ENCODE results near the gene ZBTB8A.
A peak's percentile ranks its signal among the peaks of the same experiment; 100 is the strongest.
"Not testable (repeated sequence)": the region's sequence is repeated elsewhere in the genome, so short reads cannot be mapped to it uniquely, and the experiment has no call there.

The ZBTB8A gene

DNA sequence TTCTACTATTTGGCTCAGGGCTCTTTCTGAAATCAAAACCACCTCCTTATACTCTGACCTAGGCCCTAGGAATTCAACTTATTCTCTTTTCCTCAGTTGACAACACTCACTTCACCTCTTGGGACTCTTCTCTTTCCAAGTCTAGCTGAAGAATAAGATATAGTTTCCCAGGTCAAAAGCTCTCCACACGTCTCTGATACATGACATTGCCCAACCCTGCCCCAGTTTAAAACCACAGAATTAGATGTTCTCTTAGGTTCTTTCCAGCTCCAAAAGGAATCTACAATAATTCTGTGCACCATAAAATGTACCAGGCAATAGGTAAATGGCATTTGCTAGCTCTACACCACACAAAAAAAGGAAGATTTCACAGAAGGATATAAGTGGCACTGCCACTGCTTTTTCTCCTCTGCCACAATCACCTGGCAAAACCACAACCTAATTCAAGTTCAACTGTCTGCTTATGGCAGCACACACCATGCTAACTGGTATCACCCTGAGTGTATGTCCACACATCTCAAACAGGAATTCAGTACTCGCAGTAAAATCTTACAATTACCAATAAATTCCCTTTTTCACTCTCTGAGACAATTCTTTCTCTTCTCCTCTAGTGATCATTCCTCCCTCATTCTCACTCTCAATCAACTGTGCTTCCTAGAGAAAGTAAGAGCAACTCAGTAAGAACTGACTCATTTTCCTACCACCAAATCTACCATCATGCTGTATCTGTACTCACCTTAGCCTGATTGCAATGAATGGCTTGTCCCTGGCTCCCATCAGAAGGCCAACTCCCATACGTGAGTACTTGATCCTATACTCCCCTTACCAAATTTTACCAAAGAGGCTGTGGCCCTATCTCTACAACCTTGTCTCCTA, 83.8 kb downstream of the ZBTB8A start:
- DNase-seq = no peak

DNA sequence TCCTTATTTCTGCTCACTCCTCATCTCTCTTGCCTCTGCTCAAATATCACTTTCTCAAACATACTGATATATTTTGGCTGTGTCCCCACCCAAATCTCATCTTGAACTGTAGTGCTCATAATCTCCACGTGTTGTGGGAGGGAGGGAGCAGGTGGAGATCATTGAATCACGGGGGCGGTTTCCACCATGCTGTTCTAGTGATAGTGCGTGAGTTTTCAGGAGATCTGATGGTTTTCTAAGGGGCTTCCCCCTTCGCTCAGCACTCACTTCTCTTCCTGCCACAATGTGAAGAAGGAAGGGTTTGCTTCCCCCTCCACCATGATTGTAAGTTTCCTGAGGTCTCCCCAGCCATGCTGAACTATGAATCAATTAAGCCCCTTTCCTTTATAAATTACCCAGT, 84.5 kb downstream of the ZBTB8A start:
- DNase-seq = no peak

DNA sequence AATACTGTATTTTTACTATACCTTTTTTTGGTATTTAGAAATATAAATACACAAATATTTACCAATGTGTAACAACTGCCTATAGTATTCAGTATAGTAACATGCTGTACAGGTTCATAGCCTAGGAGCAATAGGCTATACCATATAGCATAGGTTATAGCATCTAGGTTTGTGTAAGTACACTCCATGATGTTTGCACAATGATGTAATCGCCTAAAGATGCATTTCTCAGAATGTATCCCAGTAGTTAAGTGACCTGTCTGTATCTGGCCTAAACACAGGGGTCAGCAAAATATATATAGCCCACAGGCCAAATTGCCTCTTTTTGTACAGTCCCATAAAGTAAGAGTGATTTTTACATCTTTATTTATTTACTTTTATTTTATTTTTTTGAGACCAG, 86.9 kb downstream of the ZBTB8A start:
- DNase-seq = no peak

DNA sequence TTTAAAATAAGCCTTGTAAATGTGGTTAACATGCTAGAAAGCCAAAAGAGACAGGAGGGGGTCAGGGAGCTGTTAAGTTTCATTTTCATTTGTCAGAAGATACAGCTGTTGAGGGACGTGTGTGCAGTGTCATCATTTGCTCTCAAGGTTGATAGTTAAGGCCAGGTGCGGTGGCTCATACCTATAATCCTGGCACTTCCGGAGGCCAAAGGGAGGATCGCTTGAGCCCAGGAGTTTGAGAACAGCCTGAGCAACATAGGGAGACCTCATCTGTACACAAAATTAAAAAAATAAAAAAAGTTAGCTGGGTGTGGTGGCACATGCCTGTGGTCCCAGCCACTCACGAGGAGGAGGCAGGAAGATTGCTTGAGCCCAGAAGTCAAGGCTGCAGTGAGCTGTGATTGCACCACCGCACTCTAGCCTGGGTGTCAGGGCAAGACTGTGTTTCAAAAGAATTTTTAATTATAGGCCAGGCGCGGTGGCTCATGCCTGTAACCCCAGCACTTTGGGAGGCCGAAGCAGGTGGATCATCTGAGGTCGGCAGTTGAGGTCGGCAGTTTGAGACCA, 88.5 kb downstream of the ZBTB8A start:
- DNase-seq = no peak

DNA sequence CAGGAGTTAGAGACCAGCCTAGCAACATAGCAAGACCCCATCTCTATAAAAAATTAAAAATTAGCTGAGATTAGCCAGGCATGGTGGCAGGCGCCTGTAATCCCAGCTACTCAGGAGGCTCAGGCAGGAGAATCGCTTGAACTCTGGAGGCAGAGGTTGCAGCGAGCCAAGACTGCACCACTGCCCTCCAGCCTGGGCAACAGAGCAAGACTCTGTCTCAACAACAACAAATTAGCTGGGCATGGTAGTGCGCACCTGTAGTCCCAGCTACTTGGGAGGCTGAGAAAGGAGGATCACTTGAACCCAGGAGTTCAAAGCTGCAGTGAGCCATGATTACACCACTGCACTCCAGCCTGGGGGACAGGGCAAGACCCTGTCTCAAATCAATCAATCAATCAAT, 90.9 kb downstream of the ZBTB8A start:
- DNase-seq = not testable (repeated sequence)

DNA sequence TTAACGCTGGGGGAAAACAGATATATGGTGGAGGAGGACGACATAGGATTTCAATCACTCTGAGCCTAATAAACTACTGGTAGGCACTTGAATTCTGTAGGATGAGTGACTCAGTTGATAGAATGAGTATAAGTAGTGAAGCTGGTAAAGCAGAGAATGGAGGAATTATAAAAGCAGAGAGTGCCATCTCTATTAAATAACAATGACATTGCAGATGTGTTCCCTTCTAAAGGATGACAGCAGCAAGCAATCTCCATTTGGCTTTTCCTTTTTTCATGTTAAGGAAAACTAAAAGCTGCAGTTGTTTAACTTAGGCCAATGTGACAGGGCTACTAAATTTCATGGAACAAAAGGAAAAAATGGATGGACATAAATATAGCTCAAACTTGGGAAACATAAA, 93.6 kb downstream of the ZBTB8A start:
- no peak for DNase-seq

DNA sequence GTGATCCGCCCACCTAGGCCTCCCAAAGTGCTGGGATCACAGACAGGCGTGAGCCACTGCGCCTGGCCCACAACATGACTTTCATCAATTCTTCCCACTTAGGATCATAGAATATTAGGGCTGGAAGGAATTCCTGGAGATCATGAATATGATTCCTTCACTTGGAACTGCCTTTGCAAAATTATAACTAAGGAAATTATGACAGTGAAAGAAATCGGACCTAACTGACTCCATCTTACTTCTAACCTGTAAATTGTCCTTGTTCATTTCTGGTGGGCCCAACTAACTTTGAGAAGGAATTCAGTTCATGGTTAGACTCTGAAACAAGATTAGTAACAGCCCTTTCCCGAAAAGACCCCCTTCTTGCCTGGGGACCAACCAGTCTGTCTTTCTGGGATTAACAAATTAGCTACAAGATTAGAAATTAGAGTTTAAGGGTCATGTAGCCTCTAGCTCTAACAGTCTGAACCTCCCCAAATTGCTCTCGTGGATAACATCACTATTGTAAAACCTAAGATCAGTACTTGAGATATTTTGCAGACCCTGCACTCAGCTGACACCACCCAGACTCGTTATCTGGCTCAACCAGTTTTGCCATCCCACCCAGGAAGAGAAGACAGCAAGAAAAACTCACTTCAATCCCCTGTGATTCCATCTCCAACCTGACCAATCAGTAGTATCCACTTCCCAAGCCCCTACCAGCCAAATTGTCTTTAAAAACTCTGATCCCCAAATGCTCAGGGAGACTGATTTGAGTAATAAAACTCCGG, 96.5 kb downstream of the ZBTB8A start:
- DNase-seq = no peak

DNA sequence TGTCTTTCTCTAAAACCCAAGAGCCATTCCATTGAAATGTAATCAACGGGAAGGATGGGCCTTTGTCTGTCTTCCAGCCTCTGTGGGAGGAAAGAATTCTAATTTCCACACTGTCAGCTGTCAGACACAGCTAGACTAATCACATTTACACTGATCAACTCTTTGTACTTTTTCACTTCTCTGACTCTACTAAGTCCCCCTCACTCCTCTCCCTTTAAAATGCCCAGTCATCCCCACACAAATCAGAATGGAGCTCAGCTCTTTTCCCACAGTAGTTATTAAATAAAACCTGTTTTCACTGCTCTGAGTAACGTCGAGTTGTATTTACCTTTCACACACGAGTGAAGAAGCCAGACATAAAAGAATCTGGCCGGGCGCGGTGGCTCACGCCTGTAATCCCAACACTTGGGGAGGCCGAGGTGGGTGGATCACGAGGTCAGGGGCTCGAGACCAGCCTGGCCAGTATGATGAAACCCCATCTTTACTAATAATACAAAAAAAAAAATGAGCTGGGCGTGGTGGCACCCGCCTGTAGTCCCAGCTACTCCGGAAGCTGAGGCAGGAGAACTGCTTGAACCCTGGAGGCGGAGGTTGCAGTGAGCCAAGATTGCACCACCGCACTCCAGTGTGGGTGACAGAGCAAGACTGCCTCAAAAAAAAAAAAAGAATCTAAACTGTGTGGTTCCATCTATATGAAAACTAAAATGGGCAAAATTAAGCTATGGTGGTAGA, 97.9 kb downstream of the ZBTB8A start:
- DNase-seq = no peak

DNA sequence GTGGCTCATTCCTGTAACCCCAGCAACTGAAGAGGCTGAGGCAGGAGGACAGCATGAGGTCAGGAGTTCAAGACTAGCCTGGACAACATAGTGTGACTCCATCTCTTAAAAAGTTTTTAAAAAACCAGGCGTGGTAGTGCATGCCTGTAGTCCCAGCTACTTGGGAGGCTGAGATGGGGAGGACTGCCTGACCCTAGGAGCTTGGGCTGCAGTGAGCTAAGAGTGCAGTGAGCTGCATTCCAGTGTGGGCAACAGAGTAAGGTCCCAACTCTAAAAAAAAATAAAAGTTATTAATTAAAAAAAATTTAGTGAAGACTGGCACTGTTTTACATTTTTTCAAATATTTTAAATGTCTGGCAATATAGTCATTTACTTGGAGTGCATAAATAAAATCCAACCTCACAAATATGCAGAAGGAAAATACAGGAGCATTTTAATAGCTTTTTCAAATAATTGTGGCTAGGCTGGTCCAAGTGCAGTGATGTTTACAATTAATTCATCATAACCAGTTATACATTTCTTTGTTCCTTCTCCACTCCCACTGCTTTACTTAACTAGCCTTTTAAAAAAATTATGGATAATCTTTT, 100.4 kb downstream of the ZBTB8A start:
- no peak for DNase-seq

DNA sequence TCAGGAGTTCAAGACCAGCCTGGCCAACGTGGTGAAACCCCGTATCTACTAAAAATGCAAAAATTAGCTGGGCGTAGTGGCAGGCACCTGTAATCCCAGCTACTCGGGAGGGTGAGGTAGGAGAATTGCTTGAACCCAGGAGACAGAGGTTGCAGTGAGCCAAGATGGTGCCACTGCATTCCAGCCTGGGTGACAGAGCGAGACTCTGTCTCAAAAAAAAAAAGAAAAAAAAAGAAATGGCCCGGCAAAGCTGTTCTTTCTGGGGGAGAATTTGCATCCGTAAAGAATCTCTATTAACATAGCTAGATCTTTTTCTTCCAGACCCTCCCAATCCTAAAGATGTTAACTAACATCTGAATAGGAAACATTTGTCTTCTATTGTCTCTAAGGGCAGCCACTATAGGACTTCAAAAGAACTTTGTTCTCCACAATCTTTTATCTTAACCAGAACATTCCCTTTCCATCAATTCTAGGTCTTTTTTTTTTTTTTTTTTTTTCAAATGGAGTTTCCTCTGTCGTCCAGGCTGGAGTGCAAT, 103.1 kb downstream of the ZBTB8A start:
- not testable (repeated sequence) for DNase-seq

DNA sequence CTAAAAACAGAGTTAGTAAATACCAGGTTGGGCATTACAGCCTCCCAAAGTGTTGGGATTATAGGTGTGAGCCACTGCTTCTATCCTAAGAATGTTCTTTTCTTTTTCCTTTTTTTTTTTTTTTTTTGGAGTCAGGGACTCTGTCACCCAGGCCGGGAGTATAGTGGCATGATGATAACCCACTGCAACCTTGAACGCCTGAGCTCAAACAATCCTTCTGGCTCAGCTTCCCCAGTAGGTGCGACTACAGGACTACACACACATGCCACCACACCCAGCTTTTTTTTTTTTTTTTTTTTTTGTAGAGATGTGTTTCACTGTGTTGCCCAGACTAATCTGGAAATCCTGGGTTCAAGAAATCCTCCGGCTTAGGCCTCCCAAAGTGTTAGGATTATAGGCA, 105.2 kb downstream of the ZBTB8A start:
- DNase-seq = no peak

DNA sequence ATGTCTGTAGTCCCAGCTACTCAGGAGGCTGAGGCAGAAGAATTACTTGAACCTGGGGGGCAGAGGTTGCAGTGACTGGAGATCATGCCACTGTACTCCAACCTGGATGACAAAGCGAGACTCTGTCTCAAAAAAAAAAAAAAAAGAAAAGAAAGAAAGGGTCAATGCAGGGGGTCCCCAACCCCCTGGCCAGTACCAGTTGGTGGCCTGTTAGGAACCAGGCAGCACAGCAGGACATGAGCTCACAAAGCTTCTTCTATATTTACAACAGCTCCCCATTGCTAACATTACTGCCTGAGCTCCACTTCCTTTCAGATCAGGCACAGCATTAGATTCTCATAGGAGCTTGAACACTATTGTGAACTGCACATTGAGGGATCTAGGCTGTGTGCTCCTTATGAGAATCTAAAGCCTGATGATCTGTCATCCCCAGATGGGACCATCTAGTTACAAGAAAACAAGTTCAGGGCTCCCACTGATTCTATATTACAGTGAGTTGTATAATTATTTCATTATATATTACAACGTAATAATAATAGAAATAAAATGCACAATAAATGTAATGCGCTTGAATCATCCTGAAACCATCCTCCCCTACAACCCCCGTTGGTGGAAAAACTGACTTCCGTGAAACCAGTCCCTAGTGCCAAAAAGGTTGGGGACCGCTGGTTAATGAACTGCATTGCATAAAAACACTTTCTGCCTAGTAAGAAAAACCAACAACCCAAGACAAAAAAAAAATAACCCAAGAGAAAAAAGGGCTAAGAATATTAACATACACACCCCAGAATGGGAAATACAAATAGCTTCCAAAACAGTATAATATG, 108.3 kb downstream of the ZBTB8A start:
- DNase-seq = no peak

DNA sequence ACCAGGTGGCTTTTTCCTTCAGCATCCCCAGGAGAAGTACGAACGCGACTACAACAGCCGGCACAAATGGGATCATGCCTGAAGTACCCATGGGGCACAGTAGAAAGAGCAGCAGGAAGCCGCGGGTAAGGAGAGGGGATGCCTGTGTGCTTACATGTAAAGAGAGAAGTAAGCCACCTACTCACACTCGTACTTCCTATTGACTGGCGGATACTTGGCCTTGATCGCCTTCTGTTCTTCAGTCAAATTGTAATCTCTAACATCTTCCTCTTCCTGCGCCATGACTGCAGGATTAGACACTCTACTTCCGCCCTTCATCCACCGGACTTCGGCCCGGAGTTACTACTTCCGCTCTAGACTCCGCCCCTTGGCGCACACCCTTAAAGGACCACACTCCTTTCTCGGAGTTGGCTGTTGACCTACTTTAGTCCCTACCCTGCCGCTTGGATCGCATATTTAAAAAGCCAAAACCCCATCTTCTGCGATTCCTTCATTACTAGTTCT, 111.1 kb downstream of the ZBTB8A start, which contains the start of gene ZBTB8OS:
Gene ZBTB8OS (minus strand): TSS at position 303 of the 504 bp plus-strand sequence. CDS start 21 bp downstream, at position 282.
- DNase-seq = peak; percentile 94

DNA sequence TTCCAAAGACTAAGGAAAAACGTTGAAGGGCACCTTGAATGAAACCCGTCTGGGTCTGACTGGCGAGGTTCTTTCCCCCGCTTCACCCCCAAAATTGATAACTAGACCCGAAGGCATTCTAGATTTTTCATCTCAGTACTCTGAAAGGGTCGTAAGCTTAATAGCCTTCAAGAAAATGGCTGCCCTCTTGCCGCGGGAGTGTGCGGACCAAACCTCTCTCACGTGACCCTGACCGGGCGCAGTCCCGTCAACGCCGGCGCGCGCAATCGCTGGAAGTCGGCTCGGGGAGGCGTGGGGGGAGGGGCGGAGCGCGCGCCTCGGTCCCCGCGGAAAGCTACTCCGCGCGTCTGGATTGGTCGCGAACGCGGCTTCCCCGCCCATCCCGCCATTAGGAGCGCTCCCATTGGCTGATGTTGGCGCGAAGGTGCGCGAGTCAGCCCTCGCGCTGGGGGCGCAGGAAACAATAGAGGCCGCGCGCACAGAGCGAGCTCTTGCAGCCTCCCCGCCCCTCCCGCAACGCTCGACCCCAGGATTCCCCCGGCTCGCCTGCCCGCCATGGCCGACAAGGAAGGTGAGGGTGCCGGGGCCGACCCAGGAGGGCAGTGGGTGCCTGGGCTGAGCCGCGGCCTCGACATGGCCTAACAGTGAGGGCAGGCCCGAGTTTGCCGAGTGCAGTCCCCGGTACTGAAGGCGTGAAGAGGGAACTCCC, 111.7 kb downstream of the ZBTB8A start, which contains the start of gene RBBP4:
Gene RBBP4 (plus strand): TSS at position 457 of the 709 bp plus-strand sequence. CDS start 99 bp downstream, at position 556.
- peak; percentile 99 for DNase-seq

DNA sequence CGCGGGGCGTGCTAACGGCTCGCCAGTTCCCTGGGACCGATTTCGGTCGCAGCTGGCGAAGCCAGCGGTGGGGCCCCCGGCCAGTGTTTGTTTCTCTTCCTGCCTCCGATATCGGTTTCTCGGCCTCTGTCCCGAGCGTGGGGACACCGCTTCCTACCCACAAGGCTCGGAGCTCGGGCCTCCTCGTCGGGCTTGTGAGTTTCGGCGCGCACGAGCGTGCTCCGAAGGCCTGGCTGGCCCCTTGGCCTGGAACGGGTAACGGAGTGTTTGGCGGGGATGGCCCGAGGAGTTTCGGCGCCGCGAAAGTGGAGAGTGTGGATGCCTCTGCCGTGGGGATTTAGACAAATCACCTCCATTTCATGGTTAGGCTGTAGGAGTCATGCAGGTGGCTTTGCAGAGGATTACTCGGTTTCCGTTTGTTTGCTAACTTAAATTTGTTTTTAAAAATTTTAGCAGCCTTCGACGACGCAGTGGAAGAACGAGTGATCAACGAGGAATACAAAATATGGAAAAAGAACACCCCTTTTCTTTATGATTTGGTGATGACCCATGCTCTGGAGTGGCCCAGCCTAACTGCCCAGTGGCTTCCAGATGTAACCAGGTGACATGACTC, 112.3 kb downstream of the ZBTB8A start:
- DNase-seq = no peak

DNA sequence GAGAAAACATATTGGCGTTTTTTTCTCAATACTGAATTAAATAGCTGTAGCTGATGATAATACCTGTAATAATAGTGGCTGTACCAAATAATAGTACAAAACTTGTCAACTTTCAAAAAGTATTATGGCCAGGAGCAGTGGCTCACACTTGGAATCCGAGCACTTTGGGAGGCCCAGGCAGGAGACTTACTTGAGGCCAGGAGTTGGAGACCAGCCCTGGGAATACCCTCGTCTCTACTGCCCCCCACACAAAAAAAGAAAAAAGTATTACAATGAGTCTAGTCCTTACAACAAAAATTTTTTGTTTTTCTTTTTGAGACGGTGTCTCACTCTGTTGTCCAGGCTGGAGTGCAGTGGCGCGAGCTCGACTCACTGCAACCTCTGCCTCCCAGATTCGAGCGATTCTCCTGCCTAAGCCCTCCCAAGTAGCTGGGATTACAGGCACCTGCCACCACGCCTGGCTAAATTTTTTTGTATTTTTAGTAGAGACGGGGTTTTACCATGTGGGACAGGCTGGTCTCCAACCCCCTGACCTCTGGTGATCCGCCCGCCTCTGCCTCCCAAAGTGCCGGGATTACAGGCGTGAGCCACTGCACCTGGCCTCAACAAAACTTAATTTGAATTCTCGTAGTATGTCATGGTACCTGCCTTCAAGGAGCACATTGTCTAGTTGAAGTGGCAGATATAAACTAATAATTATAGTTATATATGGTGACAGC, 113.2 kb downstream of the ZBTB8A start:
- DNase-seq = no peak
